ENCODE data around the gene DAB1.

DNA sequence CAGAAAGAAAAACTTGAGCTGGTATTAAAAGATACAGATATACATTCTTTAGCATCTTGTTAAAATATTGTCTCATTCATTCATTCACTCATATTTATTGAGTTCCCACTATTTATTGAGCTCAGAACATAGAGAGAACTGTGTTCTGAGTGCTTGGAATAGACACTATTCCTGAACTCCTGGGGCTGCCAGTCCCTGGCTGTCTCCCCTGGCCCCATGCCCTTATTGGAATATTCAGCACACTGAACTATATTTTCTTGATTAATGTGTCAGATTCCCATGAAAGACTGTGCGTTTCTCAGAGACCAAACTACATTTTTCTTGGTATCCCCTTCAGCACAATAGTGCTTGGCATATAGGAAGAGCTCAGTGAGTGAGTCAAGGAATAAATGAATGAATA is 44.0 kb upstream of the DAB1 start:
- no peak for TF ChIP-seq POLR2A (IDR thresholded peaks at IDR 0.05)
- TF ChIP-seq, protein P1, sequence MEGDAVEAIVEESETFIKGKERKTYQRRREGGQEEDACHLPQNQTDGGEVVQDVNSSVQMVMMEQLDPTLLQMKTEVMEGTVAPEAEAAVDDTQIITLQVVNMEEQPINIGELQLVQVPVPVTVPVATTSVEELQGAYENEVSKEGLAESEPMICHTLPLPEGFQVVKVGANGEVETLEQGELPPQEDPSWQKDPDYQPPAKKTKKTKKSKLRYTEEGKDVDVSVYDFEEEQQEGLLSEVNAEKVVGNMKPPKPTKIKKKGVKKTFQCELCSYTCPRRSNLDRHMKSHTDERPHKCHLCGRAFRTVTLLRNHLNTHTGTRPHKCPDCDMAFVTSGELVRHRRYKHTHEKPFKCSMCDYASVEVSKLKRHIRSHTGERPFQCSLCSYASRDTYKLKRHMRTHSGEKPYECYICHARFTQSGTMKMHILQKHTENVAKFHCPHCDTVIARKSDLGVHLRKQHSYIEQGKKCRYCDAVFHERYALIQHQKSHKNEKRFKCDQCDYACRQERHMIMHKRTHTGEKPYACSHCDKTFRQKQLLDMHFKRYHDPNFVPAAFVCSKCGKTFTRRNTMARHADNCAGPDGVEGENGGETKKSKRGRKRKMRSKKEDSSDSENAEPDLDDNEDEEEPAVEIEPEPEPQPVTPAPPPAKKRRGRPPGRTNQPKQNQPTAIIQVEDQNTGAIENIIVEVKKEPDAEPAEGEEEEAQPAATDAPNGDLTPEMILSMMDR (IDR thresholded peaks at IDR 0.05): no peak
